HepG2 (cell line): Measurements from ENCODE around the gene TIMELESS. TPM values are rescaled to one million over a fixed set of nuclear protein-coding genes. Genes with fewer than 3 reads are reported as not detected.

Experiments used
- ATM ChIP-seq: fragments of 450-650 bp; IDR thresholded peaks from 2 replicates; pipeline ENCODE4 v1.7.1; 2017; ENCODE audit warnings: mild to moderate bottlenecking, borderline replicate concordance
- GZF1 ChIP-seq: sonication (generic); formaldehyde crosslinking; IDR thresholded peaks from 2 replicates; pipeline ENCODE4 v1.5.1; 2020; ENCODE audit warnings: mild to moderate bottlenecking, missing genetic modification reagents
- HES4 ChIP-seq: sonication (generic); formaldehyde crosslinking; IDR thresholded peaks from 2 replicates; pipeline ENCODE4 v1.9.0; 2021; ENCODE audit warnings: mild to moderate bottlenecking, missing genetic modification reagents, borderline replicate concordance
- HMG20B ChIP-seq: conservative IDR thresholded peaks from 2 replicates; pipeline ENCODE4 v1.6.1; 2016; ENCODE audit warnings: missing genetic modification reagents, missing compliant biosample characterization
- HMGA1 ChIP-seq: sonication (generic); formaldehyde crosslinking; conservative IDR thresholded peaks from 2 replicates; pipeline ENCODE4 v1.4.0; 2020; ENCODE audit warnings: missing genetic modification reagents
- KMT2B ChIP-seq: IDR thresholded peaks from 2 replicates; pipeline ENCODE4 v1.6.1; 2016; ENCODE audit warnings: missing genetic modification reagents, missing compliant biosample characterization
- MAFF ChIP-seq: IDR thresholded peaks from 2 replicates; pipeline ENCODE4 v1.6.1; 2011; ENCODE audit warnings: low read depth, low read length, improper control_type of control experiment
- MIER2 ChIP-seq: IDR thresholded peaks from 2 replicates; pipeline ENCODE4 v1.6.1; 2016; ENCODE audit warnings: missing biosample characterization, missing genetic modification reagents
- POLR2AphosphoS5 ChIP-seq: IDR thresholded peaks from 2 replicates; pipeline ENCODE4 v1.6.1; 2012; ENCODE audit warnings: low read depth, low read length
- RFX1 ChIP-seq: fragments of 450-650 bp; IDR thresholded peaks from 2 replicates; pipeline ENCODE4 v1.6.1; 2017
- RFX3 ChIP-seq: IDR thresholded peaks from 2 replicates; pipeline ENCODE4 v1.6.1; 2016; ENCODE audit warnings: missing biosample characterization, missing genetic modification reagents
- SIX4 ChIP-seq: sonication (generic); formaldehyde crosslinking; IDR thresholded peaks from 2 replicates; pipeline ENCODE4 v1.4.0; 2020; ENCODE audit warnings: missing genetic modification reagents
- TRAFD1 ChIP-seq: sonication (generic); formaldehyde crosslinking; IDR thresholded peaks from 2 replicates; pipeline ENCODE4 v1.5.1; 2020; ENCODE audit warnings: missing genetic modification reagents, mild to moderate bottlenecking, borderline replicate concordance
- ZNF329 ChIP-seq: sonication (generic); formaldehyde crosslinking; IDR thresholded peaks from 2 replicates; pipeline ENCODE4 v1.9.0; 2021; ENCODE audit warnings: low read depth, mild to moderate bottlenecking, missing genetic modification reagents
- ZNF501 ChIP-seq: sonication (generic); formaldehyde crosslinking; IDR thresholded peaks from 2 replicates; pipeline ENCODE4 v1.5.1; 2020; ENCODE audit warnings: mild to moderate bottlenecking, moderate library complexity, missing genetic modification reagents
- ZNF704 ChIP-seq: sonication (generic); formaldehyde crosslinking; IDR thresholded peaks from 2 replicates; pipeline ENCODE4 v1.8.1; 2023; ENCODE audit warnings: mild to moderate bottlenecking, inconsistent platforms, moderate library complexity, missing genetic modification reagents, borderline replicate concordance
- ZNF773 ChIP-seq: sonication (generic); formaldehyde crosslinking; IDR thresholded peaks from 2 replicates; pipeline ENCODE4 v1.4.0; 2020; ENCODE audit warnings: missing genetic modification reagents, borderline replicate concordance
- polyA plus RNA-seq, 8 experiments: library from polyadenylated mRNA; depleted of rRNA in 3 of 8; stranded (reverse) in 7 of 8; unstranded in 1 of 8; fragments of >200 nt; fragmentation: Illumina TruSeq in 4 of 8; extraction: Trizol in 4 of 8; gene quantifications; 2 replicates each; pipeline versions ENCODE4 v1.2.1 to v1.2.3, GENCODE V29; 2011 to 2016; ENCODE audit warnings: low read depth in 4 of 8, missing spikeins in 1 of 8, mixed read lengths in 1 of 8; ENCODE audit not compliant: insufficient read depth in 1 of 8
- total RNA-seq, 5 experiments: library from RNA; depleted of rRNA; stranded (reverse); fragments of >200 nt; fragmentation: Illumina TruSeq; extraction: Trizol; gene quantifications; 2 replicates each; pipeline ENCODE4 v1.2.3, GENCODE V29; 2016; ENCODE audit warnings: low read depth in 1 of 5
- TF ChIP-seq, protein P1 (sequence below): sonication (generic); formaldehyde crosslinking; IDR thresholded peaks from 2 replicates; pipeline ENCODE4 v1.5.1; 2020; ENCODE audit warnings: mild to moderate bottlenecking, missing genetic modification reagents, moderate library complexity
- TF ChIP-seq, protein P2 (sequence below): sonication (generic); formaldehyde crosslinking; IDR thresholded peaks from 2 replicates; pipeline ENCODE4 v1.5.1; 2020; ENCODE audit warnings: missing genetic modification reagents, mild to moderate bottlenecking, borderline replicate concordance
- TF ChIP-seq, protein P3 (sequence below): sonication (generic); formaldehyde crosslinking; IDR thresholded peaks from 2 replicates; pipeline ENCODE4 v1.5.1; 2020; ENCODE audit warnings: missing genetic modification reagents, mild to moderate bottlenecking, borderline replicate concordance

TIMELESS gene
- total and polyA plus RNA-seq, 2 of the 13 experiments (the other 11 are each of a cell fraction or from before 2014, with no cell fraction given) = 4.0 to 20.3 TPM

GRCh38 chr12:56468216-56469006 is 19.2 kb upstream of the TIMELESS start, which contains the start of gene SPRYD4 (continued):
- TF ChIP-seq ZNF704 (CRISPR knock-in tag) (peak; percentile 52; the same call in 1 of the 2 replicates), SIX4 (CRISPR knock-in tag) (peak; percentile 46; the same call in 1 of the 2 replicates), MIER2 (CRISPR knock-in tag) (0 out of 2 replicates have a peak, but pooled peaks have one; percentile 74), ZNF329 (CRISPR knock-in tag) (no peak), RFX3 (CRISPR knock-in tag) (no peak), KMT2B (CRISPR knock-in tag) (peak; percentile 92), POLR2AphosphoS5 (peak; percentile 83), TRAFD1 (peak; percentile 42; the same call in 1 of the 2 replicates), HES4 (CRISPR knock-in tag) (0 out of 2 replicates have a peak, but pooled peaks have one; percentile 34), RFX1 (no peak), ZNF501 (peak; percentile 92), MAFF (no peak), HMG20B (CRISPR knock-in tag) (0 out of 2 replicates have a peak, but pooled peaks have one; percentile 72), GZF1 (no peak), HMGA1 (CRISPR knock-in tag) (no peak), ATM (no peak), ZNF773 (CRISPR knock-in tag) (no peak)
- TF ChIP-seq, protein P1, sequence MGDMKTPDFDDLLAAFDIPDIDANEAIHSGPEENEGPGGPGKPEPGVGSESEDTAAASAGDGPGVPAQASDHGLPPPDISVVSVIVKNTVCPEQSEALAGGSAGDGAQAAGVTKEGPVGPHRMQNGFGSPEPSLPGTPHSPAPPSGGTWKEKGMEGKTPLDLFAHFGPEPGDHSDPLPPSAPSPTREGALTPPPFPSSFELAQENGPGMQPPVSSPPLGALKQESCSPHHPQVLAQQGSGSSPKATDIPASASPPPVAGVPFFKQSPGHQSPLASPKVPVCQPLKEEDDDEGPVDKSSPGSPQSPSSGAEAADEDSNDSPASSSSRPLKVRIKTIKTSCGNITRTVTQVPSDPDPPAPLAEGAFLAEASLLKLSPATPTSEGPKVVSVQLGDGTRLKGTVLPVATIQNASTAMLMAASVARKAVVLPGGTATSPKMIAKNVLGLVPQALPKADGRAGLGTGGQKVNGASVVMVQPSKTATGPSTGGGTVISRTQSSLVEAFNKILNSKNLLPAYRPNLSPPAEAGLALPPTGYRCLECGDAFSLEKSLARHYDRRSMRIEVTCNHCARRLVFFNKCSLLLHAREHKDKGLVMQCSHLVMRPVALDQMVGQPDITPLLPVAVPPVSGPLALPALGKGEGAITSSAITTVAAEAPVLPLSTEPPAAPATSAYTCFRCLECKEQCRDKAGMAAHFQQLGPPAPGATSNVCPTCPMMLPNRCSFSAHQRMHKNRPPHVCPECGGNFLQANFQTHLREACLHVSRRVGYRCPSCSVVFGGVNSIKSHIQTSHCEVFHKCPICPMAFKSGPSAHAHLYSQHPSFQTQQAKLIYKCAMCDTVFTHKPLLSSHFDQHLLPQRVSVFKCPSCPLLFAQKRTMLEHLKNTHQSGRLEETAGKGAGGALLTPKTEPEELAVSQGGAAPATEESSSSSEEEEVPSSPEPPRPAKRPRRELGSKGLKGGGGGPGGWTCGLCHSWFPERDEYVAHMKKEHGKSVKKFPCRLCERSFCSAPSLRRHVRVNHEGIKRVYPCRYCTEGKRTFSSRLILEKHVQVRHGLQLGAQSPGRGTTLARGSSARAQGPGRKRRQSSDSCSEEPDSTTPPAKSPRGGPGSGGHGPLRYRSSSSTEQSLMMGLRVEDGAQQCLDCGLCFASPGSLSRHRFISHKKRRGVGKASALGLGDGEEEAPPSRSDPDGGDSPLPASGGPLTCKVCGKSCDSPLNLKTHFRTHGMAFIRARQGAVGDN (CRISPR knock-in tag) = peak; percentile 98
- TF ChIP-seq, protein P2, sequence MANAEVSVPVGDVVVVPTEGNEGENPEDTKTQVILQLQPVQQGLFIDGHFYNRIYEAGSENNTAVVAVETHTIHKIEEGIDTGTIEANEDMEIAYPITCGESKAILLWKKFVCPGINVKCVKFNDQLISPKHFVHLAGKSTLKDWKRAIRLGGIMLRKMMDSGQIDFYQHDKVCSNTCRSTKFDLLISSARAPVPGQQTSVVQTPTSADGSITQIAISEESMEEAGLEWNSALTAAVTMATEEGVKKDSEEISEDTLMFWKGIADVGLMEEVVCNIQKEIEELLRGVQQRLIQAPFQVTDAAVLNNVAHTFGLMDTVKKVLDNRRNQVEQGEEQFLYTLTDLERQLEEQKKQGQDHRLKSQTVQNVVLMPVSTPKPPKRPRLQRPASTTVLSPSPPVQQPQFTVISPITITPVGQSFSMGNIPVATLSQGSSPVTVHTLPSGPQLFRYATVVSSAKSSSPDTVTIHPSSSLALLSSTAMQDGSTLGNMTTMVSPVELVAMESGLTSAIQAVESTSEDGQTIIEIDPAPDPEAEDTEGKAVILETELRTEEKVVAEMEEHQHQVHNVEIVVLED (CRISPR knock-in tag) = peak; percentile 96
- TF ChIP-seq, protein P3, sequence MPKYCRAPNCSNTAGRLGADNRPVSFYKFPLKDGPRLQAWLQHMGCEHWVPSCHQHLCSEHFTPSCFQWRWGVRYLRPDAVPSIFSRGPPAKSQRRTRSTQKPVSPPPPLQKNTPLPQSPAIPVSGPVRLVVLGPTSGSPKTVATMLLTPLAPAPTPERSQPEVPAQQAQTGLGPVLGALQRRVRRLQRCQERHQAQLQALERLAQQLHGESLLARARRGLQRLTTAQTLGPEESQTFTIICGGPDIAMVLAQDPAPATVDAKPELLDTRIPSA (CRISPR knock-in tag) = peak; percentile 45; the same call in 1 of the 2 replicates
